Smooth muscle cell of the brain vasculature (primary cell): ENCODE measurements around the gene PRPF31.
"Not testable (repeated sequence)": the region's sequence is repeated elsewhere in the genome, so short reads cannot be mapped to it uniquely, and the experiment has no call there.

Experiments used
- DNase-seq: peaks from one replicate; pipeline ENCODE4 v3.0.0-alpha.2; 2012; ENCODE audit warnings: low read depth, low spot score

The PRPF31 gene, protein sequence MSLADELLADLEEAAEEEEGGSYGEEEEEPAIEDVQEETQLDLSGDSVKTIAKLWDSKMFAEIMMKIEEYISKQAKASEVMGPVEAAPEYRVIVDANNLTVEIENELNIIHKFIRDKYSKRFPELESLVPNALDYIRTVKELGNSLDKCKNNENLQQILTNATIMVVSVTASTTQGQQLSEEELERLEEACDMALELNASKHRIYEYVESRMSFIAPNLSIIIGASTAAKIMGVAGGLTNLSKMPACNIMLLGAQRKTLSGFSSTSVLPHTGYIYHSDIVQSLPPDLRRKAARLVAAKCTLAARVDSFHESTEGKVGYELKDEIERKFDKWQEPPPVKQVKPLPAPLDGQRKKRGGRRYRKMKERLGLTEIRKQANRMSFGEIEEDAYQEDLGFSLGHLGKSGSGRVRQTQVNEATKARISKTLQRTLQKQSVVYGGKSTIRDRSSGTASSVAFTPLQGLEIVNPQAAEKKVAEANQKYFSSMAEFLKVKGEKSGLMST

DNA sequence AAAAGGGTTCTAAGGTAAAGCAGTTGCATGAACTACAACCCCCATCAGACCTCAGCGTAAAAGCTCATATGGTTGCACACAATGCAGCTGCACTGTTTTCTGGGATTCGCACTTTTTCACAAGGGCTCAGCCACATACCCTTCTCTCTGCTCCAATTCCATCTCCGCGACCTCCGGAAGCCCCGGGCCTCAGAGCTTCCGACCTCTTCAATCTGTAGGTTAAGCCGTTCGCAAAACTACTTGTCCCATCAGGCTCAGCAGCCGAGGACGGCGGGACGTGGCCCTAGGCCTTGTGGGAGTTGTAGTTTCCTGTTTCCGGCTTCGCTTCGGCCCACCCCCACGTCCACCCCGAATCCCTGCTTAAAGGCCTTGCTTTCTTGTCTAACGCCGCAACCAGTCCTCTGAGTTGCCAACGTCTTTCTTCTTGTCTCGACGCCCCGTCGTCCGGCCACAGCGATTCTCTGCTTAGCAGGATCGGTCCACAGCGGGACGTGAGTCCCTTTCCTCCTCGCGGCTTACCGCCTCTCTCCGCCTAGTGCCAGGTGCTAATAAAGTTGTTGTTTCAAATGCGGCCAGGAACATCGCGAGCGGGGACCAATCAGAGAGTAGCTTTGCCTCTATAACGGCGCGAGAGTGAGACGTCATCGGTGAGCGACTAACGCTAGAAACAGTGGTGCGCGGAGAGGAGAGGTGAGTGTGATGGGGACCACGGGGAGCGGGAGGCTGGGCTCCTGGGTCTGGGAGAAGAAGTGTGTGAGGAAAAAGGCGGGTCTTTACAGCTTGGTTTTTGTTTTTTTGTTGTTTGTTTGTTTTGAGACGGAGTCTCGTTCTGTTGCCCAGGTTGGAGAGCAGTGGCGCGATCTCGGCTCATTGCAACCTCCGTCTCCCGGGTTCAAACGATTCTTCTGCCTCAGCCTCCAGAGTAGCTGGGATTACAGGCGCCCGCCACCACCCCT, at the start of gene PRPF31, which contains the start of gene TFPT:
Gene PRPF31 (plus strand): TSS at position 646 of the 955 bp plus-strand sequence. CDS start 2,525 bp downstream, outside the sequence.
Gene TFPT (minus strand): TSS at position 549 of the 955 bp plus-strand sequence. CDS start 388 bp downstream, at position 161.
- peak; percentile 97 for DNase-seq

DNA sequence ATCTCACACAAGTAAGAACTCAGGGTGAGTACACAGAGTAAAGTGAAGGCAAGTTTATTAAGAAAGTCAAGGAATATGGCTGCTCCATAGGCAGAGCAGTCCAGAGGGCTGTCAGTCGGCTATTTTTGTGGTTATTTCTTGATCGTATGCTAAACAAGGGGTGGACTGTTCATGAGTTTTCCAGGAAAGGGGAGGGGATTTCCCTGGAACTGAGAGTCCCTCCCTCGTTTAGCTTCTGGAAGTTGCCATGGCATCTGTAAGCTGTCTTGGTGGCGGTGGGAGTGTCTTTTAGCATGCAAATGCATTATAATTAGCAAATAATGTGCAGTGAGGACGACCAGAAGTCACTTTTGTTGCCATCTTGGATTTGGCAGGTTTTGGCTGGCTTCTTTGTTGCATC, 46.1 kb upstream of the PRPF31 start:
- DNase-seq: no peak

DNA sequence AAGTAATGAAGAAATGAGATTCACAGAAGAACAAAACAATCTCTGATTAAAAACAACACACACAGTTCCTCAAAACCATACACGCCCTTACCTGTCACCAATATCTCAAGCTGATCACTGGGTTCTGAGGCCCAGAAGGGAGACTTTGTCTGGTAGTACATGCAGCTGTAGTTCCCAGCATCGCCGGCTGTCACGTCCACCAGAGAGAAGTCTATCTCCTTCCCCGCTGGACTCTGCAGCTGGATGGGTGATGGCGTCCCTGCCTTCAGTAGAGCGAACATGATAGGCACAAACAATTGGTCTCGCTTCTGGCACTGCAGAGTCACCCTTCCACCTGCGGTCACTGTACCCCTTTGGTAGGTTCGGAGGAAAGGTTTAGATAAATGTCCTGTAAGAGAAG, 41.7 kb upstream of the PRPF31 start:
- DNase-seq: no peak

DNA sequence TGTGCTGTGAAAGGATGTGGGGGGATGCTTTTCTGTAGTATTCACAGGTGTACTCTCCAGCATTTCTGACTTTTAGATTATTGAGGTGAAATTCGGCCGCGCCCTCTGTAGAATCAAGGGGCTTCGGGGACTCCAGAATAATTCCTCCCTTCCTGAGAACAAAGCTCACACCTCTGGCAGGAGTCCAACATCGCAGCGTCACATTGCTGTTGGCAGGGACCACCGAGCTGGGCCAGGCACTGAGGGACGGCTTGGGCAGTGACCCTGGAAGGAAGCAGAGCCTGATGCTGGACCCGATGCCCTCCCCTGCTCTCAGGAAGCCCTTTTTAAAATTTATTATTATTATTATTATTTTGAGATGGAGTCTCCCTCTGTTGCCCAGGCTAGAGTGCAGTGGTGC, 40.7 kb upstream of the PRPF31 start:
- DNase-seq: no peak

DNA sequence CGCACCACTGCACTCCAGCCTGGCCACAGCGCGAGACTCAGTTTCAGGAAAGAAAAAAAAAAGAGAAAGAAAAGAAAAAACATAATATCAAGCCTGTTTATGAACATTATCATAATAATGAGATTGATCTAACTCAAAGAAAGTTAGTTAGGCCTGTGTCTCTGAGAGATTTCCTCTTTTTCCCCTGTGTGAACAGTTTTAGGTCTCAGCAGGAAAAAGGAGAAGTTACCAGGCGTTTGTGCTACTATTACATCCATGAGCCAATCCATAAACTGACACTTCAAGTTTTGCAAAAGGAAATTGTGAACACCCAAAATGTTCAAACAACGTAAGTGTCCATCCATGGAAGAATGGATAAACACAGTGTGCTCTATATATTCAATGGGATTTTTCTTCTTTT, 38.2 kb upstream of the PRPF31 start:
- DNase-seq: no peak

GRCh38 chr19:54081032-54081431, 34.5 kb upstream of the PRPF31 start, which contains the start of gene TARM1:
Gene TARM1 (minus strand): TSS chr19:54081365. CDS start chr19:54081340, 25 bp downstream.
- no peak for DNase-seq

GRCh38 chr19:54084410-54084809, 31.1 kb upstream of the PRPF31 start:
- DNase-seq: no peak

- no peak for DNase-seq
Measured at GRCh38 chr19:54094426-54095000, 21.0 kb upstream of the PRPF31 start.

DNA sequence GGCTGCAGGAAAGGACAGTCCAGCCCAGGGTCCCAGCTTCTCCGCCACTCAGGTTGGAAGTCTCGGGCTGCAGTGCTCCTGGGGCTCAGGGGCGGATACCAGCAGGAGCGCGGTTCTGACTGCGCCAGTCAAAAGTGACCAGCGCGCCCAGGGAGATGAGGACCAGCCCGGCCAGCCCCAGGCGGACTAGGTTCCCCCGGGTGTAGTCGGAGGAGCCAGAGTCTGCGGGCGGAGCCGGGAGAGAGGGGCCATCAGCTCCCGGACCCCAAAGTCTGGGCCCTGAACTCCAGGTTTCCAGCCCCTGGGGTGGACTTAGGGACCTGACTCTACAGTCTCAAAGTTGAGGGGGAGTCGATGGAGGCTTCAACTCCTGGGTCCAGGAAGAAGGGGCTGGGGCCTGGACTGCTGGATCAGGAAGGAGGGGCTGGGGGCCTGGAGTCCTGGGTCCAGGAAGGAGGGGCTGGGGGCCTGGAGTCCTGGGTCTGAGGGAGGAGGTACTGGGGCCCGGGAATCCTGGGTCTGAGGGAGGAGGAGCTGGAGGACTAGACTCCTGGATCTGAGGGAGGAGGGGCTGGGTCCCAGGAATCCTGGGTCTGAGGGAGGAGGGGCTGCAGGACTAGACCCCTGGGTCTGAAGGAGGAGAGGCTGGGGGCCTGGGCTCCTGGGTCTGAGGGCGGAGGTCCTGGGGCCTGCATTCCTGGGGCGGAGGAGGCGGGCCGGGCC, 20.3 kb upstream of the PRPF31 start:
- DNase-seq: no peak

DNA sequence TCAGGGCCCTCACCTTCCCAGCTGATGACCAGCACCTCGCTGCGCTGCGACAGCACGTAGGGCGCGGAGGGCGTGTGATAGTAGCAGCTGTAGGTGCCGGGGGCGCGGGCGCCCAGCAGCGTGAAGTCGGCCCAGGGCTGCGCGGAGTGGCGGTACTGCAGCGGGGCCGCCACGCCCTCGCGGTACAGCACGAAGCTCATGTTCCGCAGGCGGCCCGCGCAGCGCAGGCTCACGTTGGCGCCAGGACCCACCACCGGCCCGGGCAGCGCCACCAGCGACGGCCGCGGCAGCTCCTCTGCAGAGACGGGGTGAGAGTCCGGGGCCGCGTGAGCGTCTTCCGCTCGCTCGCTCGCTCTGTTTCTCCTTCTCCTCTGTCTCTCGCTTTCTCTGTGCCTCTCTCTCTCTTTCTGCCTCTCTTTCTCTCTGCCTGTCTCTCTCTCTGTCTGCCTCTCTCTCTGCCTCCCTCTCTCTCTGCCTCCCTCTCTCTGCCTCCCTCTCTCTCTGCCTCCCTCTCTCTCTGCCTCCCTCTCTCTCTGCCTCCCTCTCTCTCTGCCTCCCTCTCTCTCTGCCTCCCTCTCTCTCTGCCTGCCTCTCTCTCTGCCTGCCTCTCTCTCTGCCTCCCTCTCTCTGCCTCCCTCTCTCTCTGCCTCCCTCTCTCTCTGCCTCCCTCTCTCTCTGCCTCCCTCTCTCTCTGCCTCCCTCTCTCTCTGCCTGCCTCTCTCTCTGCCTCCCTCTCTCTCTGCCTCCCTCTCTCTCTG, 19.5 kb upstream of the PRPF31 start:
- not testable (repeated sequence) for DNase-seq

- DNase-seq: no peak
Measured at GRCh38 chr19:54096617-54097106, 18.9 kb upstream of the PRPF31 start.

DNA sequence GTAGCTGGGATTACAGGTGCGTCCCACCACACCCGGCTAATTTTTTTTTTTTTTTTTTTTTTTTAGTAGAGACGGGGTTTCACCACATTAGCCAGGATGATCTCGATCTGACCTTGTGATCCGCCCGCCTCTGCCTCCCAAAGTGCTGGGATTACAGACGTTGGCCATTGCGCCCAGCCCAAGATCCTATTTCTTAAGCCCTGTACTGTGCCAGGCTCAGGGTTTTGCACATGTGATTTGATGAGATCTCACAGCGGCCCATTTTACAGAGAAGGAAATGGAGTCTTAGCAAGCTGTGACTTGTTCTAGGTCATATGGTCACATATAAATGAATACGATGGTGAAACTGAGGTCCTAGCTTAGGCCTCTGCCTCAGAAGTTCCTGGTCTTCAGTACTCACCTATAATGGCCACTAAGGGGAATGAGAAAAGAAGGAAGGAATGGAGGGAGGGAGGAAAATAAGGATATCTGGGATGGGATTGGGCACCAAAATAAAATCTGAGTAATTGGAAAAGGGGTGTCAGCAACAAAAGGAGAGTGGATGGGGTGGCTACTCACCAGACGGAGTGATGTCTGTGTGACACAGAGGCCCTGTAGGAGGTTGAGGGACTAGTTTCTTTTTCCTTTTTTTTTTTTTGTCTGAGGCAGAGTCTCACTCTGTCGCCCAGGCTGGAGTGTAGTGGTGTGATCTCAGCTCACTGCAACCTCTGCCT, 16.2 kb upstream of the PRPF31 start:
- no peak for DNase-seq

DNA sequence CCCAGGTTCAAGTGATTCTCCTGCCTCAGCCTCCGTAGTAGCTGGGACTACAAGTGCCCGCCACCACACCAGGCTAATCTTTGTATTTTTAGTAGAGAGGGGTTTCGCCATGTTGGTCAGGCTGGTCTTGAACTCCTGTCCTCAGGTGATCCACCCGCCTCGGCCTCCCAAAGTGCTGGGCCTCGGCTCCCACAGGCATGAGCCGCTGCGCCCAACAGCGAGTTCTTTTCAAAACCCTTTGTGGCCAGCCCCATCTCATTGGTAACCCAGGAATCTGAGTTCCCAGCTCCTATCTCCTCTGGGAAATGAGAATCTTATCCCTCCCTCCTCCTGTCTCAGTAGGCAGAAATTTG, 15.7 kb upstream of the PRPF31 start:
- DNase-seq: not testable (repeated sequence)

DNA sequence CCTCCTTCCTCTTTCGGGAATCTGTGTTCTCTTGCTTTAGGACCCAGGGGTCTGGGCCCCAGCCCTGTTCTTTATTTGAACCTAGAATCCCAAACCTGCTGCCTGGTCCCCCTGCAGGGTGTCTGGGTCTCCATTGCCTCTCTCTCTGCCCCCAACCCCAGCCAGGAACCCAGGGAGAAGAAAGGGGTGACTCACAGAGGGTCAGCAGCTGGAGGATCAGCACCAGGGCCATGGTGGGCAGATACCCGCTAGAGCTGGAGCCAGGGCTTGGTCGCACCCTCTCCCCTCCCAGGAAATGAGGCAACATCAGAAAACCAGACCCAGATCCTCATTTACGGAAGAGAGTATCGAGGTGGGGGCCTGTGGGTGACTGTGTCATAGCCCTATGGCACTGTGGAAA, 15.0 kb upstream of the PRPF31 start, which contains the start of gene OSCAR:
Gene OSCAR (minus strand): TSS at position 243 of the 400 bp plus-strand sequence. CDS start 11 bp downstream, at position 232.
- no peak for DNase-seq

- DNase-seq: peak; percentile 98
Measured at GRCh38 chr19:54102421-54103169, 13.0 kb upstream of the PRPF31 start, which contains the start of gene NDUFA3. Gene NDUFA3 (plus strand): TSS chr19:54102855. CDS start chr19:54102879, 24 bp downstream.

DNA sequence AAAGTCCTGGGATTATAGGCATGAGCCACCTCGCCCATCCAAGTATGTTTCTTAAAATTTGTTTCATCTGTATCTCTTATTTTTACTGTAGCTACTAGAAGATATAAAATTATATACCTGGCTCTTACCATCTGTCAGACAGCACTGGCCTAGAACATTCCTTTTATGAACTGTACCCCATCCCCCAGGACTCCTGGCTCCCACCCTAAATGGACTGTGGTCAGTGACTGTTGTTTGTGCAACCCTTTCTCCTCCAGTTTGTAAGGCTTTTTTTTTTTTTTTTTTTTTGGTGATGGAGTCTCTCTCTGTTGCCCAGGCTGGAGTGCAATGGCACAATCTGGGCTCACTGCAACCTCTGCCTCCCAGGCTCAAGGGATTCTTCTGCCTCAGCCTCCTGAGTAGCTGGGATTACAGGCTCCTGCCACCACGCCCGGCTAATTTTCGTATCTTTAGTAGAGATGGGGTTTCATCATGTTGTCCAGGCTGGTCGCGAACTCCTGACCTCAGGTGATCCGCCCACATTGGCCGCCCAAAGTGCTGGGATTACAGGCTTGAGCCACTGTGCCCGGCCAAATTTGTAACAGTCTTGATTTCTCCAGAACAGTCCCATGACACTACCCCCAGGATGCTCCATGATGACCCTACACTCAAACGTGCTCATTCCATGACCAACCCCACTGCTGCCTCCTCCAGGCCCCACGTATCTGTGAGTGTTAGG, 10.4 kb upstream of the PRPF31 start:
- no peak for DNase-seq

- DNase-seq: no peak
Measured at GRCh38 chr19:54105796-54106195, 9.8 kb upstream of the PRPF31 start.

DNA sequence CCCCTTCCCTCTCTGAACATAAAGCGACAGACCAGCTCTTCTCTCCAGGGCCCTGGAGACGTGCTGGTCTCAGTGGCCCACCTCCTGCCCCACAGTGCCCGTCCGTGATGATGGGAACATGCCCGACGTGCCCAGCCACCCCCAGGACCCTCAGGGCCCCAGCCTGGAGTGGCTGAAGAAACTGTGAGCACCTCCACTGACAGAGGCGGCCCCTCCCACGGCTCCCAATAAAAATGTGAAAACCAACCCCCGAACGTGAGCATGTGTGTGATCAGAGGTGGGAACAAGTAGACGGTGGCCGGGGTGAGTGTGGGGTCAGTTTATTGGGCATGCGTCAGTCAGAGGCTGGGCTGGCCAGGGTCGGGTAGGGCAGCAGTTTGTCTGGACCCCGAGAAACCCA, 8.8 kb upstream of the PRPF31 start:
- DNase-seq: no peak
